Mesodermal cell (in vitro differentiated cells): ENCODE results near the gene RASAL3.

ENCODE experiments used
- H3K27ac ChIP-seq: 2 replicates; pipeline ENCODE4 v1.7.0; 2013; ENCODE audit warnings: mild to moderate bottlenecking, low read depth, low read length, moderate library complexity; ENCODE audit not compliant: severe bottlenecking
- H3K36me3 ChIP-seq: 2 replicates; pipeline ENCODE4 v1.7.1; 2013; ENCODE audit warnings: mild to moderate bottlenecking, low read length, moderate library complexity; ENCODE audit not compliant: control insufficient read depth, insufficient read depth
- H3K4me1 ChIP-seq: one replicate; pipeline ENCODE4 v1.7.1; 2013; ENCODE audit warnings: mild to moderate bottlenecking, low read length; ENCODE audit not compliant: insufficient read depth, control insufficient read depth, poor library complexity, severe bottlenecking
- H3K4me3 ChIP-seq: 2 replicates; pipeline ENCODE4 v1.7.0; 2013; ENCODE audit warnings: low read length, control low read depth, mild to moderate bottlenecking; ENCODE audit not compliant: insufficient read depth, poor library complexity, severe bottlenecking; ENCODE audit errors: extremely low read depth
- H3K9me3 ChIP-seq: 2 replicates; pipeline ENCODE4 v1.7.1; 2013; ENCODE audit warnings: mild to moderate bottlenecking, low read length, moderate library complexity; ENCODE audit not compliant: control insufficient read depth
- WGBS, 2 experiments: methylation state at CpG; one replicate each; pipeline ENCODE4 v1.1.5; 2013; ENCODE audit warnings: missing lambda C conversion rate in 2 of 2; ENCODE audit not compliant: insufficient coverage in 2 of 2; 5-methylcytosine and 5-hydroxymethylcytosine counted together

The RASAL3 gene

DNA sequence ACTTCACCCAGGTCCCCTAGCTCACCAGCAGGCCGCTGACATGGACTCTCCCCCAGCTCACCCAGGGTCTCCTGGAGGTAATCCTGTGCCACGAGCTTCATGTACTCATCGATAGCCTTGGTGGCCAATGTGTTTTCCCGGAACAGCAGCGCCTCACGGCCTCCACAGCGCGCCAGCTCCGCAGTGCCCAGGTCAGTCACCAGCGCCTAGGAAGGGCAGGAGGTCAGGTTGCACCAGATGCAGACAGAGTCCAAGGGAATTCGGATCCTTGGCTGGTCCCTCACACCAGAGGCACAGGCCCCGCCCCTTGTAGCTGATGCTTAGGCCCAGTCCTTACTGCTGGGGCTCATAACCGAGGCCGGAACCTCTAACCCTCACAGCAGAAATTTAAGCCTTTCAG is 7.9 kb downstream of the RASAL3 start:
- H3K4me1 ChIP-seq, result no peaks in the 10 kb centered on the region
- H3K36me3 ChIP-seq, result no peaks in the 10 kb centered on the region
- no peak overlapping the region for H3K27ac ChIP-seq
- 71 to 76% methylated on average over 10 to 14 of the region's 14 CpGs for WGBS, 2 experiments
- no peaks in the 10 kb centered on the region for H3K9me3 ChIP-seq
- no peak overlapping the region for H3K4me3 ChIP-seq

DNA sequence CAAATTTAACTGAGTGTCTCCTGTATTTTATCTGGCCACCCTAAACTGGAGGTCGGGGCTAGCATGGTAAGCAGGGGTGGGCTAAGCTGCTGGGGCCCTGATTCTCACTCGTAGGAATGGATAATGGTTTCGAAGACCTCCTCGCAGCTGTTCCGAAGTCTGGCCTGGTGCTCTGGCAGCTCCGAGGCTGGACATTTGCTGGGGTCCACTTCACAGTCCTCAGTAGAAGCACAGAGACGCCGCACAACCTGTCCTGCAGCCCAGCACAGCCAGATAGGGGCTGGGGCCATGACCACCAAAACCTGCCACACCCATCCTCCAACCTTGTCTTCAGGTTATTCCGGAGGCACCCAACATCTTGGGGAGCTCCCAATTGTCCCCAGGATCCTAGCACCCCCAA is 8.3 kb downstream of the RASAL3 start:
- WGBS, 2 experiments, result 81 to 88% methylated on average over 7 to 8 of the region's 9 CpGs
- Histone ChIP-seq H3K9me3 (no peaks in the 10 kb centered on the region), H3K36me3 (no peaks in the 10 kb centered on the region), H3K4me1 (no peaks in the 10 kb centered on the region), H3K4me3 (no peak overlapping the region), H3K27ac (no peak overlapping the region)

DNA sequence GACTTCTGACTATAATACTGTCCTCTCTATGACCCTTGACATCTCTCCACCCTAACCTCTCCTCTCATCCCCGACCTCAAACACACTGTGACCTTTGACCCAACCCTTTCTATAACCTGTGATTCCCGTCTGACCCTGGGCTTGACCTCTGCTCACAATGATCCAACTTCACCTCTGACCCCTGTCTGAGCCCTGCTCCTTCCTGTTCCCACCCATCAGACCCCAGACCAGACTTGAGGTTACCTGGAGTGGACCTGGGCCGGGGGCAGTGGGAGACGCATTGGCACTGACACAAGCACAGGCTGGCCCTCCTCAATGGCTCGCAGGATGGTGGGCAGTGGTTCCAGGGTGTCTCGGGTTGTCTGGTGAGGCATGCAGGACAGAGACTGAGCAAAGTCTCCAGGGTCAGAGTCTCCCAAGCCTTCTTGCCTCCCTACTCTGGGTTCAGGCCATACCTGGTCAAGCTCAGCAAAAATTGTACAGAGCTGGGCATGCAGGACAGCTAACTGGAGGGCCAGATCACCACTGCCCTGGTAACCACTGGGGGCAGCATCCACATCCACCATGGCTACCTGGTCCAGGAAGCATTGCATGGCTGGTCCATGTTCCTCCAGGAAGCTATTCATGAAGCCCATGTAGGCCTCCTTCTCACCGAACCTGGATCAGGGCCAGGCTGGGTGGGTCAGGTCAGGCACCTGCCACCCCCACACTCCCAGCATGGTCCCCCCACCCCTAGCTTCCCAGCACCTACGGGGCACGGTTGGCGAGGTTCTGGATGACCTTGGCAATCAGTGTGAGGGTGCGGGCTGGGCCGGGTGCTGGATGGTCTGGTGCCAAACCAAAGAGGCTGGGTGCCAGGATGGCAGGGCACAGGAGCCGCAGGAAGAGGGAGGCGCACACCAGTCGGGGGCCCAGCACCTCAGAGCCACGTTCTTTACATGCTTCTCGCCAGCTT is 10.2 kb downstream of the RASAL3 start:
- H3K27ac ChIP-seq, result no peak overlapping the region
- 87 to 92% methylated on average over 14 to 16 of the region's 17 CpGs for WGBS, 2 experiments

DNA sequence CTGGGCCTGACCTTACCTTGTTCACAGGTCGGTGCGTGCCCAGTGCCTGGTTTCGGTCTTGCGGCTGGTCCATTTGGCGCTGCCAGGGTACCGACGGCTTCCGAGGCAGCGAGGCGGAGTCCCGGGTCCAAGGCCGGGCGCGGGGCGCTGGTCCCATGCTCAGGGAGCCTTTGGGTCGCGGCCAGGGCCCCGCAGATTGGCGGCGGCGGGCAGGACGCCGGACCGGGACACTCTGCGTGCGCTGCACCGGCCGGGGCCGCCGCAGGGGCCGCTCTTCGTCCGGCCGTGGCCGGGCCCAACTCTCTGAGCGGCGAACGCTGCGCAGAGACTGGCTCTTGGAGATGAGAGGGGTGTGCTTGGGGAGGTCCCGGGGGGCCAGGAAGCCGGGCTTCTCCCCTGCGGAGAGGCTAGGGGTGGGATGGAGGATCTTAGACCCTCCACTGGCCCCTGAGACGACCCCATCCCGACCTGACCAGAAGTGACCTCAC is 11.2 kb downstream of the RASAL3 start:
- Histone ChIP-seq H3K36me3 (no peaks in the 10 kb centered on the region), H3K4me1 (peaks cover 4% of the 10 kb centered on the region), H3K4me3 (peak overlapping the region; percentile 25), H3K9me3 (no peaks in the 10 kb centered on the region), H3K27ac (no peak overlapping the region)
- WGBS, 2 experiments, result 13 to 24% methylated on average over 25 to 27 of the region's 44 CpGs

More for the DNA sequence above, 10.2 kb downstream of the RASAL3 start:
- Histone ChIP-seq H3K4me3 (no peak overlapping the region), H3K9me3 (no peaks in the 10 kb centered on the region), H3K4me1 (no peaks in the 10 kb centered on the region), H3K36me3 (no peaks in the 10 kb centered on the region)

DNA sequence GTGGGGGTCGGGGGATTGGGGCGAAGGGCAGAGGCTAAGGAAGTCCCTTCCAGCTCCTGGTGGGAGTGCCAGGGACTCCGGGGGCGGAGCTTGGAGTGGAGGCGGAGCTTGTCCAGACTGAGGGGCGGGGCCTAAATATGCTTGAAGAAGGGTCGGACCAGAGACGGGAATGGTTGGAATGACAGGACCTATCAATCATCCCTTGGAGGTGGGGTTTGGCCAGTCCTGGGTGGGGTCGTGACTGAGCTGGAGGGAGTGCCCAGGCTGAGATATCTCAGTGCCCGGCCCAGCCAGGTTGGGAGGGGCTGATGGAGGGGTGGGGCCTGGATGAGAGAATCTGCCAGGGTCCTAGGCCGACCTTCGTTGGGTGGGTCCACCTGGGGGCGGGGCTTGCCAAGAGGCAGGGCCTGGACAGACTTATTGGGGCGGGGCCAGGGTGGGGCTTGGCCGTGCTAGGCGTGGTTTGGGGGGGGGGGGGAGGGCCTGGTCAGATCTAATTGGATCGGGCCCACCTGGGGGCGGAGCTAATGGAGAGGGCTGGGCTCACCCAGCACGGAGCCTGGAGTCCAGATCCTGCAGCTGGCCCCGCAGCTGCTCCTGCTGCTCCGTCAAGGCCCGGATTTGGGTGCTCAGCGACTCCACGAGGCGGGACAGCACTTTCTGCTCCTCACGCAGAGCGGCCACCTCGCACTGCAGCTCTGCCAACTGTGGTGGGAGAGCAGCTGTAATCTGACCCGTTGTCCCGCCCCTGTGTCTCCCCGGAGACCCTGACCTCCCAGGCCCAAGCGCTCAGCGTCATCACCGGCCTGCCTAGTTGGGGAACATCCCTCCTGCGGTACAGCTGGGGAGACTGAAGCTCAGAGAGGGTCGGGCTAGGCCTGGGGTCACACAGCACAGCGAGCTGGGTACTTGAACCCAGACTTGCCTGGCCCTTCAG is 12.0 kb downstream of the RASAL3 start:
- Histone ChIP-seq H3K9me3 (no peaks in the 10 kb centered on the region), H3K36me3 (no peaks in the 10 kb centered on the region), H3K4me3 (peak overlapping the region; percentile 25), H3K27ac (no peak overlapping the region), H3K4me1 (peaks cover 4% of the 10 kb centered on the region)
- 16 to 21% methylated on average over 27 to 33 of the region's 37 CpGs for WGBS, 2 experiments

DNA sequence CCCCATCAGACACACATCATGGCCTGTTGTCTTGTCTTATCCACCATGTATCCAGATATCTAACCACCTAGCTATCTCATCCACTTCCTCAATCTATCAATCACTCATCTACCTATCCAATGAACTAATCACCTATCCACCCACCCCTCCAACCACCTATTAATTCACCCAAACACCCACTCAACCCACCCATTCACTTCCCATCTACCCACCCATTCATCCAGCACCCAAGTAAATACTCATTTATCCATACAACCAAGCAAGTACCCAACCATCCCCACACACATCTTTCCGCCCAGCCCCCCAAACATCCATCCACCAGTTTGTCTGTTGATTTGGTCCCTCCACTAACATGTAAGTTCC is 13.8 kb downstream of the RASAL3 start:
- WGBS, 2 experiments, result 100% methylated on average over 1 of the region's 1 CpG; no CpG with 5 or more reads in 1 of the 2 experiments
- Histone ChIP-seq H3K9me3 (no peaks in the 10 kb centered on the region), H3K27ac (no peak overlapping the region), H3K4me3 (no peak overlapping the region), H3K4me1 (peaks cover 4% of the 10 kb centered on the region), H3K36me3 (no peaks in the 10 kb centered on the region)

DNA sequence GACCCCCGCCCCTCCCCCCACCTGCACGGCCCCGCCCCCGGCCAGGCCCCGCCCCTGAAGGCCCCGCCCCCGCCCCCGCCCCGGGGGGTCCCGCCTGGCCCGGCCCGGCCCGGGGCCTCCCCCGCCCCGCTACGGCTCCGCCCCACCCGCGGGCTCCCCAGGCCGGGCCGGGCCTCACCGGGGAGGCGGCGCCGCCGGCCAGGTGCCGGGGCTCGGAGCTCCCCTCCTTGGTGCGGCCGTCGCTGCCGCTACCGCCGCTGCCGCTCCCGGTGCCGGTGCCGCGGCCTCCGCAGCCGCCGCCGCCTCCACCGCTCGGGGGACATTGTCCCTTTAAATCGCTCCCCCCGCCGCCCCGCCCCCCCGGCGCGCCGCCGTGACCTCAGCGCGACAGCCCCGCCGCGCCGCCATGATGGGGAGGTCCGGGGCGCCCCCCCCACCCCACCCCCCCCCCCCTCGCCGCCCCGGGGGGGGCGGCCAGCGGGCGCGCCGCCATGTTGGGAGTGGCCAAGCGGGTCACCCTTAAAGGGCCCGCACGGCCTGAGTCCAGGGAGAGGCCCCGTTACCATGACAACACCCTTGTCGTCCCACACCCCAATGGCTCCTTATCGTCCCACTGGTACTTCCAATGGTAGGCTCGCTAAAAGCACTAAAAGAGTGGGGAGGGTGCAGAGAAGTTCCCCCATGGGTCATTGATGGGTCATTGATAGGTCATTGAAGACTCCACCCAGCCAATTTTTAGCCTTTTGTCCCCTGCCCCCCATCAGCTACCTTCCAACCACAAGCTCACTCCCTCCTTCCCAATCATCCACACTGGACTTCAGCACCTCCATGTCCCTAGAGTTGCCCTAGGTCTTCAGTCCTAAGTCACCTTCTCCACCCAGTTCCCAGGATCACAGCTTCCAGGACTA is 14.5 kb downstream of the RASAL3 start, which contains the start of gene WIZ:
Gene WIZ (minus strand): TSS at position 337 of the 908 bp plus-strand sequence. CDS start 1,649 bp downstream, outside the sequence.
- no peak within 1 kb of the TSS for H3K27ac ChIP-seq

DNA sequence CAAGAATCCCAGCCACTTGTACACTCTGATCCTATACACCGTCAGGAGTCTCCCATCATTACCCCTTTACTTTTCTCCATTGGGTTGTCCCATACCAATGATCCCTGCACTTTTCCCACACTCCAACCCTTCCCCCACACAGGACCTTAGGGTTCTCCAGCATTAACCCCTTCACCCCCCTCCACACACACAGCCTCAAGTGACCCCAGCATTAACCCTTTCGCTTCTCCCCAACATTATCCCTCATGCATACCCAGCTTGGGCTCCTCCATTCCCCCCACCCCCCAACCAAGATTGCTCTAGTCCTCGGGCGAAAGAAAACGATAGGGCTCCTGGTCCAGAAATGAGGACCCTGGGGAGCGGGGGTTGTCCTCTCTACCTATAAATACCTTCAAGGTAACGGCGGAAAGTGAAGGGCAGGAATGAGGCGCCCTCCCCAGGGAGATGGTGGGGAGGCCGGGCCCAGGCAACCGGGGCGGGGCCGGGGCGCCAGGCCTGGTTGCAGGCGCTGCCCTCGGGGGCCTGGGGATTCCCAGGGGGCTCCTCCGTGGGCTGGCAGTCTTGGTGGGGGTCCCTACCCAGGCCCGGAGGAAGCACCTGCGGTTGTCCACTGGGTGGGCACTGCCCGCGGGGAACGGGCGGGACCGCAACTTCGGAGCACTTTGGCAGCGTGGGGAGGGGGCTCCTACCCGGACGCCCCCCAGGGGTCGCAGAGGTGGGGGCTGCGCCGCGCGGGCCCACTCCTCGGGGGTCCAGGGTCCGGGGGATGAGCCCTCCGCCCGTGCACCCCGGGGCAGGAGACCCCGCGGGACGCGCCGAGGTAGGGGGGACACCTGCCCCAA is 15.3 kb downstream of the RASAL3 start:
- Histone ChIP-seq H3K27ac (no peak overlapping the region), H3K4me3 (peak overlapping the region; percentile 64), H3K9me3 (no peaks in the 10 kb centered on the region), H3K4me1 (peaks cover 4% of the 10 kb centered on the region), H3K36me3 (no peaks in the 10 kb centered on the region)
- 5 to 9% methylated on average over 21 to 32 of the region's 43 CpGs for WGBS, 2 experiments

More for the DNA sequence above, 14.5 kb downstream of the RASAL3 start, which contains the start of gene WIZ:
- WGBS, 2 experiments, result 2 to 3% methylated on average over 20 to 26 of the region's 77 CpGs
- Histone ChIP-seq H3K4me3 (peak within 1 kb of the TSS; percentile 64), H3K4me1 (peaks cover 4% of the 10 kb centered on the region), H3K36me3 (no peaks in the 10 kb centered on the region), H3K9me3 (no peaks in the 10 kb centered on the region)

DNA sequence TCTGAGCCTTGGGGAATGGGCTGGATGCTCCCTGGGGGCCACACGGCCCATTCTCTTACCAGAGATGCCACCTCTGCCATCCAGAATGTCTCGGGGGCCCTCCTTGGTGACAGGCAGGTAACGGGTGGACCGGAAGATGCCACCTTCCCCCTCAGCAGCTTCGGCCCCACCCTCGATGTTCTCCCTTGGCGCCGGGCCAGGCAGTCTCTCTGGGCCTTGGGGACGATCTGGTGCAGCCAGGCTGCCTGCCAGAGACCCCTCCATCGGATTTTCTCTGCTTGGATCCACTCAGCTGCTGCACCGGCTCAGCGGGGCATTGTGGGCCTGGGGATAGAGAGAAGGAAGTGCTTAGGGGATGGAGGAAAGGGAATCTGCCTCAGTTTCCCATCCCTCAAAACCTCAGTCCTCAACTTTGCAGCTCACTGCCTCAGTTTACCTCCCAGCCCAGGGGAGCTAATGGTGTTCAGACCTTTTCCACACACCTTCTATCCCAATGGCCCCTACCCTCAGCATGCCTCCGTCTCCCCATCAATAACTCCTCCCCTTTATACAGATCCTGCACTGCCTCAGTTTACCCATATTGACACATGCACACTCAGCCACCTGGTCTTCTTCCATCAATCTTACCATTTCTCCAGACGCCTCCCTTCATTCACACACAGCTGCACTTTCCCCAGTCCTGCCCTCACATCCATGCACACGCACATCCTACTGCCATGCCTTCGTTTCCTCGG is 16.1 kb downstream of the RASAL3 start:
- WGBS, 2 experiments, result 74 to 75% methylated on average over 13 to 15 of the region's 17 CpGs
- H3K36me3 ChIP-seq, result no peaks in the 10 kb centered on the region
- peaks cover 4% of the 10 kb centered on the region for H3K4me1 ChIP-seq
- peak overlapping the region; percentile 64 for H3K4me3 ChIP-seq
- no peak overlapping the region for H3K27ac ChIP-seq
- H3K9me3 ChIP-seq, result no peaks in the 10 kb centered on the region
